ENCODE results near the gene SACS.
"Not testable (repeated sequence)": the region's sequence is repeated elsewhere in the genome, so short reads cannot be mapped to it uniquely, and the experiment has no call there.

The SACS gene

DNA sequence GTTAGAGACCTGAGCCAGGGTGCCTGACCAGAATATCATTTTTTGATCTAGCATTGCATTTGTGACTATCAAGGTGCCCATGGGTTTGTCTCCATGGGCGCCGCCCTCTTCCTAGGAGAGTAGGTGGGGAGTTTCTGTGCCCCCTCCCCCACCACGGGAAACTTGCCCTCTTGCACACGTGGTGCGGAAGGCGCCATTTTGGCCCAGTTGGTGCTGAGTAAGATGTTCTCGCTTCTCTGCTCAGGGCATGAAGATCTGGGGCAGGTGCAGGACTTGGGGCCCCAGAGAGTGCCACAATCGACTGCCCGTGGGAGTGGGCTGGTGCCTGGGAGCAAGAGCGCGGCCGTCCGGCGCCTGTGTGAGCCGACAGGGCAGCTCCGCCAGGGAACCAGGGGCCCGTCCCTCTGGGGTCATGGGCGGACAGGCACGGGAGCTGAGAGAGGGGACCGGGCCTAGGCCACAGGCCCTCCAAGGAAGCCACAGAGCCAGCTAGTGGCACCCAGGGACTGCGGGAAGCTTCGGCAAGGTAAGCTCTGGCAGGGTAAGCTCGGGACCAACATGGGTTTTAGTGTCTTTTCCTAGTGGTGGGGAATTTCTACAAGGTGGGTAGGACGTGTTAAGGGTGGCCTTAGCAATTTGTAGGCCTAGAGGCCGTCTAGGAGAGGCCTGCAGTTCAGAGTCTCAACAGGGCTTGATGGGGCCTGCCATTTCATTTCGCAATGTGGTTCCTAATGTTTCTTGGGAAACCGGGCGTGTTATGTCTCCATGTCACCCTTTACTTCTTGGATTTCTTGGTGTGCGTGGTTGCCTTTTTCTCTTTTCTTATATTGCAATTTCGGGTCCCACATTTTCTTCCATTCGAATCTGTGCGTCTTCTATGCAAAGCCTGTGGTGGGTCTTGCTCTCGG, 14.5 kb downstream of the SACS start:
- Histone ChIP-seq H3K9me3 (no peaks in the 10 kb centered on the region), H3K36me3 (no peaks in the 10 kb centered on the region), H3K4me1 (ENCODE audit: control insufficient read depth in 1 of 2, insufficient read depth in 1 of 2, low read depth in 1 of 2, low read length in 1 of 2) (no peaks in the 10 kb centered on the region), H3K27me3 (no peaks in the 10 kb centered on the region), H3K27ac (no peak overlapping the region), H3K4me3 (ENCODE audit: low read depth in 1 of 2, low read length in 1 of 2) (no peak overlapping the region)
- no peak for TF ChIP-seq CTCF (IDR thresholded peaks at IDR 0.05)

DNA sequence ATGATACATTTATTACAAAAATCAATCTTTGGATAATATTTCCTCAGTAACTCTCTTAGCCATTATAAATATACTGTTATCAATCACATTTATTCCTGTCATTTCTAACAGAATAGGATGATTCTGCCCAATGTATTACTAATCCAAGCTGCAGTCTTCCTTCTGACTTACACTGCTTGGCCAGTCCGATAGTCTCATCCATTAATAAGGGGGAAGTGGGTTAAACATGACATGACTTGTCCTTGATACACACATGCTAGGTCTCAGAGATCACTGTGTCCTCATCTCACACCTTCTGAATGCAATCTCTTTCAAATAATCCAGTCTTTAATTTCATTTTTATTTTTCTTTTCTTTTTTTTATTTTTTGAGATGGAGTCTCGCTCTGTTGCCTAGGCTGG, 18.8 kb downstream of the SACS start:
- H3K36me3 ChIP-seq = no peaks in the 10 kb centered on the region
- no peak overlapping the region for H3K27ac ChIP-seq
- no peak for TF ChIP-seq CTCF (IDR thresholded peaks at IDR 0.05)
- H3K4me3 ChIP-seq (ENCODE audit: low read depth in 1 of 2, low read length in 1 of 2) = no peak overlapping the region
- no peaks in the 10 kb centered on the region for H3K4me1 ChIP-seq (ENCODE audit: control insufficient read depth in 1 of 2, insufficient read depth in 1 of 2, low read depth in 1 of 2, low read length in 1 of 2)
- H3K9me3 ChIP-seq = no peaks in the 10 kb centered on the region
- no peaks in the 10 kb centered on the region for H3K27me3 ChIP-seq

GRCh38 chr13:23411706-23412105, 21.8 kb downstream of the SACS start:
- no peak overlapping the region for H3K4me3 ChIP-seq (ENCODE audit: low read depth in 1 of 2, low read length in 1 of 2)
- H3K27me3 ChIP-seq = no peaks in the 10 kb centered on the region
- H3K27ac ChIP-seq = no peak overlapping the region
- no peaks in the 10 kb centered on the region for H3K9me3 ChIP-seq
- no peaks in the 10 kb centered on the region for H3K36me3 ChIP-seq
- no peak for TF ChIP-seq CTCF (IDR thresholded peaks at IDR 0.05)
- H3K4me1 ChIP-seq (ENCODE audit: control insufficient read depth in 1 of 2, insufficient read depth in 1 of 2, low read depth in 1 of 2, low read length in 1 of 2) = no peaks in the 10 kb centered on the region

DNA sequence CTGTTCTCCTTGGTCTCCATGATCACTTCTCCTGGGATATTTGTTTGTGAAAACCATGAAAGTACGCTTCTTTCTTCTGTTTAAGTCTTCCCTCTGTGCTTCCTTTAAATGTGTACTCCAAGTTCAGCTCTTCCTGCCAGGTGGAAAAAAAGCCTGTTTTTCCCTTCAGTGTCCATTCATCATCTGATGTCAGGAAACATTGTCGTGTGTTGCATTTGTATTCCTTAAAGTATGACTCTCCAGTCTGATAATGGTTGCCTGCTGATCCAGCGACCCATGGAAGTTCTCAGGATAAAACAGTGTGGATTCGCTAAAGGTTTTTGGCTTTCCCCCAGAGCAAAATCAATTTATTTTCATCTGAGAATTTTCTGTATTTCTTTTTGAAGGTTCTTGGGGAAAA, 22.3 kb downstream of the SACS start:
- no peaks in the 10 kb centered on the region for H3K36me3 ChIP-seq
- no peak for TF ChIP-seq CTCF (IDR thresholded peaks at IDR 0.05)

GRCh38 chr13:23408026-23408425, 25.5 kb downstream of the SACS start:
- Histone ChIP-seq H3K36me3 (no peaks in the 10 kb centered on the region), H3K4me3 (ENCODE audit: low read depth in 1 of 2, low read length in 1 of 2) (no peak overlapping the region), H3K9me3 (no peaks in the 10 kb centered on the region), H3K27me3 (no peaks in the 10 kb centered on the region), H3K27ac (no peak overlapping the region), H3K4me1 (ENCODE audit: control insufficient read depth in 1 of 2, insufficient read depth in 1 of 2, low read depth in 1 of 2, low read length in 1 of 2) (no peaks in the 10 kb centered on the region)
- TF ChIP-seq CTCF (IDR thresholded peaks at IDR 0.05) = no peak

More for the DNA sequence above, 22.3 kb downstream of the SACS start:
- H3K4me3 ChIP-seq (ENCODE audit: low read depth in 1 of 2, low read length in 1 of 2) = no peak overlapping the region
- H3K9me3 ChIP-seq = no peaks in the 10 kb centered on the region
- no peaks in the 10 kb centered on the region for H3K4me1 ChIP-seq (ENCODE audit: control insufficient read depth in 1 of 2, insufficient read depth in 1 of 2, low read depth in 1 of 2, low read length in 1 of 2)
- H3K27ac ChIP-seq = no peak overlapping the region
- no peaks in the 10 kb centered on the region for H3K27me3 ChIP-seq

DNA sequence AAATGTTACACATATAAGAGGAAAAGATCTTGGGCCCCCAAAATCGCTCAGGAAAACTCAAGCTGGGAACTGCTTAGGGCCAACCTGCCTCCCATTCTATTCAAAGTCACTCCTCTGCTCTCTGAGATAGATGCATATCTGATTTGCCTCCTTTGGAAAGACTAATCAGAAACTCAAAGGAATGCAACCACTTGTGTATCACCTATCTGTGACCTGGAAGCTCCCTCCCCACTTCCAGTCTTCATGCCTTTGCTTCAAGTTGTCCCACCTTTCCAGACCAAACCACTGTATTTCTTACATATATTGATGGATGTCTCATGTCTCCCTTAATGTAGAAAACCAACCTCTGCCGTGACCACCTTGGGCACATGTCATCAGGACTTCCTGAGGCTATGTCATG, 32.3 kb downstream of the SACS start:
- H3K4me1 ChIP-seq (ENCODE audit: control insufficient read depth in 1 of 2, insufficient read depth in 1 of 2, low read depth in 1 of 2, low read length in 1 of 2); H3K4me3 ChIP-seq (ENCODE audit: low read depth in 1 of 2, low read length in 1 of 2); H3K27me3 ChIP-seq; H3K27ac ChIP-seq; H3K36me3 ChIP-seq; H3K9me3 ChIP-seq: not testable (repeated sequence)

Data from neutrophil (primary cell).